Coronary artery (tissue), 2 donors: ENCODE results near the gene LRPPRC.
"Not testable (repeated sequence)": the region's sequence is repeated elsewhere in the genome, so short reads cannot be mapped to it uniquely, and the experiment has no call there.

Experiments
- DNase-seq: peaks from one replicate; pipeline ENCODE4 v3.0.0-alpha.2; 2017; ENCODE audit warnings: low spot score
- H3K27ac ChIP-seq, 2 donors: fragments of 200-600 bp; sonication (generic); one replicate each; pipeline ENCODE4 v1.5.1; 2016 to 2019
- H3K4me3 ChIP-seq: fragments of 200-600 bp; sonication (generic); 2 replicates; pipeline ENCODE4 v1.5.1; 2016; ENCODE audit warnings: mild to moderate bottlenecking, moderate library complexity
- CTCF ChIP-seq: fragments of 200-600 bp; sonication (generic); IDR thresholded peaks from one replicate; pipeline ENCODE4 v1.5.1; 2019; ENCODE audit warnings: antibody characterized with exemption

The LRPPRC gene

GRCh38 chr2:43924463-43924862 is 71.3 kb downstream of the LRPPRC start:
- no peak for DNase-seq
- TF ChIP-seq CTCF, result no peak
- Histone ChIP-seq H3K27ac (no peak overlapping the region), H3K4me3 (no peak overlapping the region)

GRCh38 chr2:43911136-43911790 is 84.5 kb downstream of the LRPPRC start:
- not testable (repeated sequence) for H3K4me3 ChIP-seq, DNase-seq, H3K27ac ChIP-seq

GRCh38 chr2:43906448-43907109 is 89.2 kb downstream of the LRPPRC start:
- TF ChIP-seq CTCF, result no peak
- no peak for DNase-seq
- no peak overlapping the region for H3K27ac ChIP-seq
- no peak overlapping the region for H3K4me3 ChIP-seq

- TF ChIP-seq CTCF, result no peak
- no peak for DNase-seq
- H3K4me3 ChIP-seq, result no peak overlapping the region
- H3K27ac ChIP-seq, result no peak overlapping the region
Observed at GRCh38 chr2:43905871-43906270, 89.9 kb downstream of the LRPPRC start.

GRCh38 chr2:43905371-43905803 is 90.4 kb downstream of the LRPPRC start:
- H3K27ac ChIP-seq, result no peak overlapping the region
- no peak for DNase-seq
- TF ChIP-seq CTCF, result no peak
- H3K4me3 ChIP-seq, result no peak overlapping the region

GRCh38 chr2:43899589-43899988 is 96.2 kb downstream of the LRPPRC start:
- H3K4me3 ChIP-seq, result no peak overlapping the region
- DNase-seq, result no peak
- TF ChIP-seq CTCF, result no peak
- H3K27ac ChIP-seq, result no peak overlapping the region

- H3K4me3 ChIP-seq, result no peak overlapping the region
- H3K27ac ChIP-seq, result no peak overlapping the region
- DNase-seq, result no peak
- TF ChIP-seq CTCF, result no peak
Observed at GRCh38 chr2:43898838-43899346, 96.9 kb downstream of the LRPPRC start.
